Activated gamma-delta T cell treated with Interleukin-2 at 50 U/mL for 16 hours (primary cell): ENCODE data around the gene COL27A1.

Experiments used
- DNase-seq: peaks from one replicate; pipeline ENCODE4 v3.0.0-alpha.2; 2020

Gene COL27A1

DNA sequence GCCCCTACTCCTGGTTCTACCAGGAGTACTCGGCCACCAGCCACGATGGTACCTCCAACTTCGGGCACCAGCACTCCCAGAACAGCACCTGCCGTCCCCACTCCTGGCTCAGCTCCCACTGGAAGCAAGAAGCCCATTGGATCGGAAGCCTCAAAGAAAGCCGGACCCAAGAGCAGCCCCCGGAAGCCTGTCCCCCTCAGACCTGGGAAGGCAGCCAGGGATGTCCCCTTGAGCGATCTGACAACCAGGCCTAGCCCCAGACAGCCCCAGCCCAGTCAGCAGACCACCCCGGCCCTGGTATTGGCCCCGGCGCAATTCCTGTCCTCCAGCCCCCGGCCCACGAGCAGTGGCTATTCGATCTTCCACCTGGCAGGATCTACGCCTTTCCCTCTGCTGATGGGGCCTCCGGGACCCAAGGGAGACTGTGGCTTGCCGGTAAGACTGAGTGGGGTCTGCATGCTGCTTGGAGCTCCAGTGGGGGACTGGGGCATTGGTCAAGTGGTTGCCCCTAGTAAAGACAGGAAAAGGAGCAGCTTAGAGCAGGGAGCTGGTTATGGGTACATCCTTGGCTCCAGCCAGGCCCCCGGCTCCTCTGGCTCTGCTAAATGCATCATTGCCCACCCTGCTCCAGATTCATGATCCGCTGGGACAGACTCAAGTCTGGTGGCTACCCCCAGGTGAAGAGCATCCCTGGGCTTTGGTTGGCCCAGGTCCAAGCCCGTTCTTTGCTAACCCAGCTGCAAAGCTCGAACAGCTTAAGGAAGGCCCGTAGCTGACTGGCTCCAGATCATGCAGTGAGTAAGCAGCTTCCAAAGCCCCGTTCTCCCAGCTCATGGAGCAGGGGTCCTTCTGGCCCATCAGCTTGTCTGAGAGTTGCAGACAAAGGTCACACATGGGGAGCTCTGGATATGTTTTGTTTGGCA lies 14.0 kb downstream of the COL27A1 start:
- no peak for DNase-seq

- DNase-seq: no peak
Measured at GRCh38 chr9:114169952-114170770, 14.8 kb downstream of the COL27A1 start.

- DNase-seq: no peak
Measured at GRCh38 chr9:114170771-114171461, 15.6 kb downstream of the COL27A1 start.

DNA sequence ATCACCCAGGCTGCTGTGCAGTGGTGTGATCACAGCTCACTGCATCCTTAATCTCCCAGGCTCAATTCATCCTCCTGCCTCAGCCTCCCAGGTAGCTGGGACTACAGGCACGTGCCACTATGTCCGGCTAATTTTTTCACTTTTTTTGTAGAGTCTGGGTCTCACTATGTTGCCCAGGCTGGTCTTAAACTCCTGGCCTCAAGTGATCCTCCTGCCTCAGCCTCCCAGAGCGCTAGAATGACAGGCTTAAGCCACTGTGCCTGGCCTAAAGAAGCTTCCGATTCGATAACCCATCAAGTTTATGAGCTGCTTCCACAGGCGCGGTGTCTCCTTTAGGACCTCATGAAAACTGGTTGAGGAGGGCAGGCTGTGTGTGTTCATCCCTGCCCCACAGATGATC lies 16.2 kb downstream of the COL27A1 start:
- DNase-seq: no peak

- DNase-seq: no peak
Measured at GRCh38 chr9:114172981-114173833, 17.9 kb downstream of the COL27A1 start.

DNA sequence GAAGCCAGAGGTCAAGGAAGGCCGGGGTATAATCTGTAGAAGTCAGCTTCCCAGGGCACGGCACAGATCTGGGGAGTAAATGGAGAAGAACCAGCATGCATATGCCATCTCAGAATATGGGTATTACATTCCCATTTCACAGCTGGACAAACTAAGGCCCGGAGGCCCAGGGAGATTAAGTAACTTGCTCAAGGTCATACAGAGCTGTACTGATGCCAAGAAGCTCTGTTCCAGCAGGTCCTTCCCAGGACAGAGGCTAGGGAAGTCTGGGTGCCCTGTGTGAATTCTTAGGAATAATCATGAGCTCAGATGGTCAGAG lies 19.2 kb downstream of the COL27A1 start:
- no peak for DNase-seq

DNA sequence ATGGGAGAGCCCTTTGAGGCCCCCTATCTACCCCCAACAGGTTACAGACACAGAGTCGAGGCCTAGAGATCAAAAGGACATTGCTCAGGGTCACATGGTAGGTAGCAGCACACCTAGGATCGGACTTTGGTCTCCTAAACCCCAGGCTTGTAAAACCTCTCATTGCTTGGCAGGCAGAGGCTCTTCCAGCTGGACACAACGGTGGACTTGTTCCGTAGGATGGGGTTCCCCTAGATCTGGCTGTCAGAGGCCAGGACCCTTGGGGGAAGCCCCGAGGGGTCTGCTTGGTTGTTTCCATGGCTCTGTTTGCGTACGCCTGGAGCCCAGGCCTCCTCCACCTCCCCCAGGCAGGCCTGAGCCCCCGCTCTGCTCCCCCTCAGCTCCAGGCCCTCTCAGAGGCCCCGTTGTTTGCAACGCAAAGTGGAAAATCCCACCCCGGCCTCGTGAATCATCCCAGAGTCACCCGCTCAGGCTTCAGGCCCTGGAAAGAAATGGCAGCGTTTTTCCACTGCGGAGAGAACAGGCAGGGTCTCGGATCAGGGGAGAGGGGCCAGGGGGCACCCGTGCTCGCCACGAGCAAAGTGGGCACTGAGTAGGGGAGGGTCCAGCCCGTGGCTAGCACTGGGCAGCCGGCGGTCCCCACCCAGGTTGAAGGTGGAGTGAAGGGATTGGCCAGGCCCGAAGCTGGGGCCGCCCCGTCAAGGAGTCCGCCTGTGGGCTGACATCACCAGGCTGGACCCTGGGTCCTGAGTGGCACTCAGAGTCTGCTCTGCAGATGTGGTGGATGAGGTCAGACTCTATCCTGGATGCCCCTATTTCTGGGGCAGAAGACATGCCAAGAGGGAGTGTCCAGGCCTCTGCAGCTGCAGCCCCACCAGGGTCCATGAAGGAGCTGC lies 19.8 kb downstream of the COL27A1 start:
- no peak for DNase-seq

- DNase-seq: no peak
Measured at GRCh38 chr9:114176624-114177291, 21.4 kb downstream of the COL27A1 start.

GRCh38 chr9:114177423-114178064 lies 22.2 kb downstream of the COL27A1 start:
- no peak for DNase-seq

GRCh38 chr9:114178076-114178475 lies 22.7 kb downstream of the COL27A1 start:
- no peak for DNase-seq

DNA sequence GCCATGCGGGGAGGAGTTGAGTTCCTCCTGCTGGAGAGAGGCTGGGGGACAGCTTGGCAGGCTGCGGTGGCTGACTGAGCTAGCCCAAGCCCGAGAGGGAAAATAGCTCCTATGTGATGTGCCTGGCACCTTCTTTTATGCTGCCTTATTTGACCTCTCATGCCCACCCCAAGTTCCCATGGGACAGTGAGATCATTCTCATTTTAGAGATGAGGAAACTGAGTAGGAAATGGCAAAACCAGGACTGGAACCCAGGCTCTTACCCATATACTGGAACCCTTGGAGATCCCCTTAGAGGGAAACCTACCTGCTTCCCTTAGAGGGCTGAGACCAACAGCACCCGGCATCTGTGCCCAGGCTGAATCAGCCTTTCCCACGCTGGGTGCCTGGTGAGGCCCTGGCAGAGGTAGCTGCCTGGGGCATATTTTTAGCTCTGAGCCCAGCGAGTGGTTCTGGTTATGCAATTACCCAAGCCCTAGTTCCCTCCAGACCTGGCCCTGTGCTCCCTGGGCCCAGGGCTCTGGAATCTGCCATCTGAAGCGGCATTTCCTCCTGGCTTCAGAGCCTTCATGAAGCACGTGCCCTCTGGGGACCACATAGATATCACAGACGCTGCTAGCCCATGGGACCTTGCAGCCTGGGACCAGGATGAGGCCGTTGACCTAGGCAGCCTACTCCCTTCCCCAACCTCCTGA lies 23.6 kb downstream of the COL27A1 start:
- no peak for DNase-seq

- DNase-seq: no peak
Measured at GRCh38 chr9:114179516-114179915, 24.2 kb downstream of the COL27A1 start.

DNA sequence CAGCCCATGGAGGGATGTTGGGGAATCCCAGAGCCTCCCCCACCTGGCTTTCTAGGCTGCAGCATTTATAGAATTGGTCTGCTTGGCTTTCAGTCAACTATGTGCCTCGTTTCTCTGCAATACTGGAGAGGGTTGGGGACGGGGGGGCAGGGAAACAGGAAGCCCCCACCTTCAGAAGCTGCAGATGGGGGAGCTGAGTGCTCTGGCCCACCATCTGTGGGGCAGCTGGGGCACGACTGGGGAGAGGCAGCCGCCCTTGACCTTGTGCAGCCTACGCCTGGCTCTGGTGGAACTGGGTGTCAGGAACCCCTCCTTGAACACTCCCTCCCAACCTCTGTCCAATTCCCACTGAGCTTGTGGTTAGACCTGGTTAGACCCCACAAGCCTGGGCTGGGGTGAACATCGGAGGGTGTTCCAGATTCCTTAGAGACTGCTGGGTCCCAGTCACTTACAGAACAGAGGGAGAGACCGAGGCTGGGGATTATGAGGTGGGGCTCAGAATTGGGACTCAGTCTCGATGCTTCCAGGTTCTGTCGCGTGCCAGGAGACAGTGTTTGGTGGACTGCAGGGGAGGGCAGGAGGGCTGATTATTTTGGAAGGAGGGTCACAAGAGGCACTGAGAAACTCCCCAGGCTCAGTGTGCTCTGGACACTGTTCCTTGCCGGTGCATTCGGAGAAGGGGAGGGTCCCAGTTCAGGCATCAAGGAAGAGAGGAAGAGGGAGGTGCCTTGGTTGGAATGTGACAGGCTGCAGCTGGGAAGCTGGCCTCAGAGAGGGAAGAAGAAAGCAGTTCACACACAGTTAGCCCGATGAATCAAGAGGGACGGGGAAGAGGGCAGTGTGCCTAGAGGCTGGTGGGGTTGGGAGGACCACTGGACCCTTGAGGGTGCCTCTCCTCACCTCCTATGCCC lies 25.6 kb downstream of the COL27A1 start:
- no peak for DNase-seq

GRCh38 chr9:114181607-114182409 lies 26.5 kb downstream of the COL27A1 start:
- no peak for DNase-seq

DNA sequence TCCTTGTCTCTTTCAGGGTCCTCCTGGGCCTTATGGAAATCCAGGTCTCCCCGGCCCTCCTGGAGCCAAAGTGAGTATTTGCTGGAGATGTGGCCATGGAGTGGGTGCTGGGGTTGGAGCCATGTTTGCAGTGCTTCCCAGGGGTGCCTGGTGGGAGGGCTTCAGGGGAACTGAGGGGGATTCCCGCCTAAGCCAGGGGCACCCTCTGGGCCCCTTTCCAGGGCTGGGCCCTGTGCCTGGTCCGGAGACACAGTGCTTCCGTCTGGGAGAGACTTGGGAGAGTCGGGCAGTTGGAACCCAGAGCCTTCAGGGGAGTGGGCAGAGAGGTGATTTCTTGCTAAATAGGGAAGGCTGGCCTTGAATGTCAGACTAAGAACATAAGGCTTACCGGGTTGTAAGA lies 27.7 kb downstream of the COL27A1 start:
- DNase-seq: no peak

DNA sequence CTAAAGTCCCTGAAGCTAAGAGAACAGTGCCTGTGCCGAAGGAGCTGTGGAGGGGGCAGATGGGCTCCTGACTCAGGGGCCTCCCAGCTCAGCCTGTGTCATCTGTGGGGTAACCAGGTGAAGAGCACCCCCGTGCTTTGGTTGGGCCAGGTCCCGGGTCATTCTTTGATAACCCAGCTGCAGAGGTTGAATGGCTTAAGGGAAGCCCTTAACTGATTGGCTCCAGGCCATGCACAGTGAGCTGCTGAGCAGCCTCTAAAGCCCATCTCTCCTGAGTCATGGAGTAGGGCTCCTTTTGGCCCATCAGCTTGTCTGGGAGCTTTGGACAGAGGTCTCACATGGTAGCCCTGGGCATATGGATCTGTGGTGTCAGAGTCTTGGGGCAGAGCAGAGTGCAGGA lies 28.7 kb downstream of the COL27A1 start:
- no peak for DNase-seq

DNA sequence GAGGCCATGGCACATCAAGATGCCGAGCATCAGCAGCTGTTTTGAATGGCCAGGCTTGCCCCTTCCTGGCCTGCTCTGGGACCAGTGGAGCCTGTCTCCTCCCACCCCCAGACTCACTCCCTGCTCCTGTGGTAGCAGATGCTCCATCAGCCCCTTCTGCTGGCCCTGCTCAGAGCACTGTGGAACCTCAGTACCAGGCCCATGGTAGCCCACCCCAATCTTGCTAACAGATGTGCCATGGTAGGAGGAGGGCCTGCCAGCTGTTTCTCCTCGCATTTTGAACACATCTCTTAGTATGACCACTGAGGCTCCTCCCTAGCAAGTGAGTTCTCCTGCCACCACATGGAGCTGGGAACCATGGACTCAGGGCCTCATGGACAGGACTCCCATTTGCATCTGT lies 29.5 kb downstream of the COL27A1 start:
- DNase-seq: no peak
